KOPT-K1 (cell line): Measurements from ENCODE around the gene AGMAT.

ENCODE experiments used
- H3K27ac ChIP-seq: fragments of 200-600 bp; sonication (generic); 2 replicates; pipeline ENCODE4 v1.5.1; 2016; ENCODE audit warnings: antibody characterized with exemption, mild to moderate bottlenecking, low read depth, low read length; ENCODE audit not compliant: poor library complexity, severe bottlenecking
- H3K36me3 ChIP-seq: fragments of 200-600 bp; sonication (generic); 2 replicates; pipeline ENCODE4 v1.5.1; 2017; ENCODE audit warnings: antibody characterized with exemption, mild to moderate bottlenecking, low read length, moderate library complexity; ENCODE audit not compliant: insufficient read depth
- H3K9me3 ChIP-seq: fragments of 200-600 bp; sonication (generic); 2 replicates; pipeline ENCODE4 v1.5.1; 2017; ENCODE audit warnings: antibody characterized with exemption, low read length, mild to moderate bottlenecking; ENCODE audit not compliant: insufficient read depth, poor library complexity, severe bottlenecking

AGMAT gene

GRCh38 chr1:15550573-15550972 lies 34.3 kb downstream of the AGMAT start:
- Histone ChIP-seq H3K27ac (no peak overlapping the region), H3K36me3 (peaks cover 41% of the 10 kb centered on the region), H3K9me3 (no peaks in the 10 kb centered on the region)

GRCh38 chr1:15546641-15547040 lies 38.2 kb downstream of the AGMAT start:
- Histone ChIP-seq H3K9me3 (no peaks in the 10 kb centered on the region), H3K36me3 (peaks cover 72% of the 10 kb centered on the region), H3K27ac (no peak overlapping the region)

- H3K36me3 ChIP-seq, result peaks cover 78% of the 10 kb centered on the region
- no peak overlapping the region for H3K27ac ChIP-seq
- no peaks in the 10 kb centered on the region for H3K9me3 ChIP-seq
Measured at GRCh38 chr1:15543589-15544568, 41.0 kb downstream of the AGMAT start.

GRCh38 chr1:15543251-15543588 lies 41.6 kb downstream of the AGMAT start:
- Histone ChIP-seq H3K27ac (no peak overlapping the region), H3K36me3 (peaks cover 78% of the 10 kb centered on the region), H3K9me3 (no peaks in the 10 kb centered on the region)

GRCh38 chr1:15542388-15543250 lies 42.2 kb downstream of the AGMAT start:
- peaks cover 75% of the 10 kb centered on the region for H3K36me3 ChIP-seq
- no peak overlapping the region for H3K27ac ChIP-seq
- H3K9me3 ChIP-seq, result no peaks in the 10 kb centered on the region

- Histone ChIP-seq H3K27ac (no peak overlapping the region), H3K9me3 (no peaks in the 10 kb centered on the region), H3K36me3 (peaks cover 76% of the 10 kb centered on the region)
Measured at GRCh38 chr1:15541231-15541792, 43.5 kb downstream of the AGMAT start.

- Histone ChIP-seq H3K9me3 (no peaks in the 10 kb centered on the region), H3K36me3 (peaks cover 73% of the 10 kb centered on the region), H3K27ac (no peak overlapping the region)
Measured at GRCh38 chr1:15540186-15540585, 44.7 kb downstream of the AGMAT start.

- H3K9me3 ChIP-seq, result no peaks in the 10 kb centered on the region
Measured at GRCh38 chr1:15538771-15539170, 46.1 kb downstream of the AGMAT start.

GRCh38 chr1:15531682-15532081 lies 53.2 kb downstream of the AGMAT start:
- Histone ChIP-seq H3K27ac (no peak overlapping the region), H3K9me3 (no peaks in the 10 kb centered on the region), H3K36me3 (peaks cover 22% of the 10 kb centered on the region; the same call in 1 of the 2 replicates)

More at GRCh38 chr1:15538771-15539170, 46.1 kb downstream of the AGMAT start:
- no peak overlapping the region for H3K27ac ChIP-seq
- peaks cover 72% of the 10 kb centered on the region for H3K36me3 ChIP-seq

GRCh38 chr1:15531003-15531402 lies 53.8 kb downstream of the AGMAT start:
- no peaks in the 10 kb centered on the region for H3K9me3 ChIP-seq
- H3K27ac ChIP-seq, result no peak overlapping the region
- H3K36me3 ChIP-seq, result peaks cover 17% of the 10 kb centered on the region; the same call in 1 of the 2 replicates

- peaks cover 5% of the 10 kb centered on the region; the same call in 1 of the 2 replicates for H3K36me3 ChIP-seq
- H3K9me3 ChIP-seq, result no peaks in the 10 kb centered on the region
- H3K27ac ChIP-seq, result peak within 1 kb of the TSS; percentile 65
Measured at GRCh38 chr1:15526490-15527339, 58.1 kb downstream of the AGMAT start, which contains the start of gene DNAJC16. DNAJC16 (plus strand) TSS chr1:15526848; CDS start chr1:15529106, 2,258 bp downstream.

GRCh38 chr1:15526021-15526489 lies 58.8 kb downstream of the AGMAT start:
- Histone ChIP-seq H3K27ac (peak overlapping the region; percentile 65), H3K9me3 (no peaks in the 10 kb centered on the region), H3K36me3 (peaks cover 5% of the 10 kb centered on the region; the same call in 1 of the 2 replicates)

- peak overlapping the region; percentile 42 for H3K27ac ChIP-seq
- H3K36me3 ChIP-seq, result no peaks in the 10 kb centered on the region
Measured at GRCh38 chr1:15525050-15526020, 59.5 kb downstream of the AGMAT start.

More at GRCh38 chr1:15525050-15526020, 59.5 kb downstream of the AGMAT start:
- no peaks in the 10 kb centered on the region for H3K9me3 ChIP-seq
